K562 (cell line): ENCODE results near the gene RIMKLB. TPM values are rescaled to one million over a fixed set of nuclear protein-coding genes. Genes with fewer than 3 reads are reported as not detected.

Experiments used
- ATAC-seq: fragments of 200-7000 bp; cut with Tn5 transposase; 3 replicates; pipeline ENCODE4 v1.9.1; 2020; ENCODE audit warnings: moderate library complexity
- BruUV-seq: library from RNA; stranded (reverse); fragments of 400-500 nt; replicated peaks from 2 replicates; lab custom pipeline; 2021; lab: Mats Ljungman, UMichigan
- CTCF ChIA-PET: fragments of 300-600 bp; formaldehyde crosslinking; extraction: SDS; loops from one replicate; lab custom pipeline; 2021; ENCODE audit warnings: low intra/inter-chr PET ratio; lab: Yijun Ruan, JAX
- POLR2A ChIA-PET: fragments of 300-600, 350-650 bp; sonication (Branson Sonifier 250); formaldehyde crosslinking; extraction: SDS; loops from one replicate; lab custom pipeline; 2021; ENCODE audit warnings: antibody characterized with exemption, inconsistent platforms; lab: Yijun Ruan, JAX
- DNase-seq, 4 experiments: peaks; one replicate each; pipeline versions ENCODE4 v3.0.0 to v3.0.0-alpha.2; 2011 to 2018; ENCODE audit warnings: low spot score in 3 of 4, mixed read lengths in 3 of 4; ENCODE audit errors: extremely low read depth in 1 of 4
- FAIRE-seq: peaks from 2 replicates; lab custom pipeline; 2011; peaks lifted over from hg19 to GRCh38; lab: Jason Lieb, UNC
- H2AFZ ChIP-seq: 2 replicates; pipeline ENCODE4 v1.6.0; 2011; ENCODE audit warnings: low read depth, low read length, control low read depth, inconsistent platforms
- H3K27ac ChIP-seq: fragments of 200-600 bp; 3 replicates; pipeline ENCODE4 v1.8.0; 2011; ENCODE audit warnings: low read depth, mild to moderate bottlenecking, control low read depth, inconsistent platforms, low read length, moderate library complexity, mixed read lengths; ENCODE audit errors: extremely low read depth
- H3K27me3 ChIP-seq, 2 experiments: fragments of 300-600 bp in 1 of 2; 2 replicates in 1 of 2; 3 replicates in 1 of 2; pipeline versions ENCODE4 v1.6.0 to v1.8.0; 2011; ENCODE audit warnings: inconsistent platforms in 2 of 2, low read length in 2 of 2, mild to moderate bottlenecking in 1 of 2, mixed read lengths in 1 of 2, moderate library complexity in 1 of 2; ENCODE audit not compliant: control insufficient read depth in 2 of 2, insufficient read depth in 2 of 2
- H3K36me3 ChIP-seq: fragments of 300-600 bp; 3 replicates; pipeline ENCODE4 v1.8.0; 2011; ENCODE audit warnings: mild to moderate bottlenecking, low read length, inconsistent platforms; ENCODE audit not compliant: control insufficient read depth, insufficient read depth
- H3K4me1 ChIP-seq, 2 experiments: fragments of 200-600 bp in 1 of 2; replicated peaks in 1 of 2; 2 replicates in 1 of 2; 3 replicates in 1 of 2; pipeline versions ENCODE4 v1.5.1 to v1.8.0; 2011; ENCODE audit warnings: inconsistent platforms in 2 of 2, low read length in 2 of 2, mild to moderate bottlenecking in 1 of 2, mixed read lengths in 1 of 2, moderate library complexity in 1 of 2; ENCODE audit not compliant: control insufficient read depth in 2 of 2, insufficient read depth in 2 of 2
- H3K4me2 ChIP-seq: 2 replicates; pipeline ENCODE4 v1.6.1; 2011; ENCODE audit warnings: low read length, control low read depth, inconsistent platforms, mixed read lengths; ENCODE audit not compliant: insufficient read depth
- H3K4me3 ChIP-seq: fragments of 200-600 bp; sonication (generic), shearing (Covaris generic); 2 replicates; pipeline ENCODE4 v1.5.1; 2016; ENCODE audit warnings: control low read depth, inconsistent platforms
- H3K79me2 ChIP-seq: fragments of 200-600 bp; 3 replicates; pipeline ENCODE4 v1.8.0; 2011; ENCODE audit warnings: low read length, inconsistent platforms; ENCODE audit not compliant: control insufficient read depth, insufficient read depth
- H3K9ac ChIP-seq, 2 experiments: 2 replicates each; pipeline versions ENCODE4 v1.6.0 to v1.6.1; 2011; ENCODE audit warnings: low read depth in 2 of 2, low read length in 2 of 2, control low read depth in 1 of 2, inconsistent platforms in 1 of 2, mild to moderate bottlenecking in 1 of 2, mixed read lengths in 1 of 2; ENCODE audit not compliant: insufficient read depth in 1 of 2
- H3K9me1 ChIP-seq: one replicate; pipeline ENCODE4 v1.6.0; 2011; ENCODE audit warnings: inconsistent platforms, mild to moderate bottlenecking, low read length, moderate library complexity; ENCODE audit not compliant: control insufficient read depth, insufficient read depth
- H3K9me3 ChIP-seq: replicated peaks from 2 replicates; pipeline ENCODE4 v1.5.1; 2011; ENCODE audit warnings: low read depth, low read length, inconsistent platforms; ENCODE audit not compliant: control insufficient read depth, insufficient read depth
- H4K20me1 ChIP-seq: replicated peaks from 2 replicates; pipeline ENCODE4 v1.6.1; 2011; ENCODE audit warnings: low read length, inconsistent platforms, mixed read lengths; ENCODE audit not compliant: control insufficient read depth, insufficient read depth
- ARNT ChIP-seq, 2 experiments: fragments of 450-650 bp; IDR thresholded peaks; 2 replicates each; pipeline ENCODE4 v1.6.1; 2016; ENCODE audit warnings: mild to moderate bottlenecking in 1 of 2
- BDP1 ChIP-seq: IDR thresholded peaks from 3 replicates; pipeline ENCODE4 v1.6.1; 2011; ENCODE audit not compliant: insufficient read length, insufficient read depth
- BRD9 ChIP-seq: fragments of 450-650 bp; IDR thresholded peaks from 2 replicates; pipeline ENCODE4 v1.6.1; 2018; ENCODE audit warnings: low read depth; ENCODE audit not compliant: partially characterized antibody
- CBFA2T3 ChIP-seq: fragments of 450-650 bp; IDR thresholded peaks from 2 replicates; pipeline ENCODE4 v1.6.1; 2017
- CGGBP1 ChIP-seq: fragments of 250-450 bp; sonication (Bioruptor Pico); IDR thresholded peaks from 2 replicates; pipeline ENCODE4 v1.9.0; 2021; ENCODE audit warnings: mild to moderate bottlenecking
- CXXC5 ChIP-seq: fragments of 250-450 bp; sonication (Bioruptor Pico); IDR thresholded peaks from 2 replicates; pipeline ENCODE4 v1.8.0; 2022; ENCODE audit warnings: inconsistent platforms, mild to moderate bottlenecking, moderate library complexity
- DDX20 ChIP-seq: fragments of 450-650 bp; IDR thresholded peaks from 2 replicates; pipeline ENCODE4 v1.6.1; 2016; ENCODE audit warnings: missing genetic modification characterization, low read depth, mild to moderate bottlenecking, missing compliant biosample characterization, moderate library complexity
- ESRRB ChIP-seq: fragments of 250-450 bp; sonication (Bioruptor Pico); IDR thresholded peaks from 2 replicates; pipeline ENCODE4 v1.5.0; 2020; ENCODE audit warnings: mild to moderate bottlenecking, moderate library complexity, borderline replicate concordance
- ETS2 ChIP-seq: IDR thresholded peaks from 2 replicates; pipeline ENCODE4 v1.6.1; 2016; ENCODE audit warnings: borderline replicate concordance, missing genetic modification characterization, mild to moderate bottlenecking, moderate library complexity, missing compliant biosample characterization; ENCODE audit not compliant: poor library complexity, severe bottlenecking
- KDM4B ChIP-seq, 2 experiments: fragments of 450-650 bp in 1 of 2; sonication (generic) in 1 of 2; IDR thresholded peaks; 2 replicates each; pipeline ENCODE4 v1.6.1; 2016 to 2017; ENCODE audit warnings: borderline replicate concordance in 2 of 2, antibody characterized with exemption in 1 of 2, low read depth in 1 of 2, mild to moderate bottlenecking in 1 of 2
- NRF1 ChIP-seq, 2 experiments: fragments of 450-650 bp; IDR thresholded peaks in 1 of 2; conservative IDR thresholded peaks in 1 of 2; 2 replicates each; pipeline ENCODE4 v1.6.1; 2014; ENCODE audit warnings: mild to moderate bottlenecking in 2 of 2
- PHF20 ChIP-seq: fragments of 450-650 bp; IDR thresholded peaks from 2 replicates; pipeline ENCODE4 v1.6.1; 2018; ENCODE audit not compliant: partially characterized antibody
- TARDBP ChIP-seq: fragments of 450-650 bp; IDR thresholded peaks from 2 replicates; pipeline ENCODE4 v1.6.1; 2016
- ZNF23 ChIP-seq: fragments of 250-450 bp; sonication (Bioruptor Pico); IDR thresholded peaks from 2 replicates; pipeline ENCODE4 v1.4.0; 2020; ENCODE audit warnings: mild to moderate bottlenecking
- WGBS: fragments of 100-300 bp; shearing (Covaris generic); methylation state at CpG from one replicate; pipeline ENCODE4 v1.1.6; 2016; ENCODE audit warnings: low coverage, mixed read lengths; ENCODE audit not compliant: insufficient coverage; ENCODE audit errors: missing lambda C conversion rate; 5-methylcytosine and 5-hydroxymethylcytosine counted together
- in situ Hi-C: fragments of 300-500 bp; cut with MboI; formaldehyde crosslinking; loops from 4 replicates; pipeline ENCODE4 v1.15.0; 2018; ENCODE audit warnings: inconsistent platforms, mixed read lengths
- intact Hi-C: fragments of 100-400 bp; cut with micrococcal nuclease; formaldehyde crosslinking; loops from 2 replicates; pipeline ENCODE4 v1.14.2; 2022
- polyA plus RNA-seq, 8 experiments: library from polyadenylated mRNA; depleted of rRNA in 4 of 8; stranded (reverse) in 5 of 8; unstranded in 3 of 8; fragments of >200 nt; fragmentation: Nextera tagmentation in 2 of 8; fragmentation: Illumina TruSeq in 1 of 8; extraction: Ambion mirVana in 2 of 8; extraction: Trizol in 1 of 8; gene quantifications; 2 replicates each; pipeline versions ENCODE4 v1.2.1 to v1.2.3, GENCODE V29; 2011 to 2014; ENCODE audit warnings: inconsistent platforms in 1 of 8, missing spikeins in 1 of 8
- total RNA-seq, 7 experiments: library from RNA; depleted of rRNA in 6 of 7; stranded (reverse); fragments of >200 nt in 6 of 7; fragmentation: Illumina TruSeq in 2 of 7; extraction: Trizol in 2 of 7; gene quantifications; 2 replicates each; pipeline versions ENCODE4 v1.2.1 to v1.2.3, GENCODE V29; 2011 to 2021; ENCODE audit warnings: low replicate concordance in 1 of 7
- TF ChIP-seq, protein P1 (sequence below): sonication (generic); formaldehyde crosslinking; IDR thresholded peaks from 2 replicates; pipeline ENCODE4 v1.8.1; 2022; ENCODE audit warnings: missing genetic modification reagents

RIMKLB gene
- total and polyA plus RNA-seq, 9 of the 15 experiments (the other 6 are each of a cell fraction or from before 2014, with no cell fraction given) = 6.5 to 22.8 (median 17.2) TPM

GRCh38 chr12:8781381-8782127 is 83.8 kb downstream of the RIMKLB start:
- CTCF ChIA-PET = no interaction called here
- H2AFZ ChIP-seq = no peak overlapping the region

DNA sequence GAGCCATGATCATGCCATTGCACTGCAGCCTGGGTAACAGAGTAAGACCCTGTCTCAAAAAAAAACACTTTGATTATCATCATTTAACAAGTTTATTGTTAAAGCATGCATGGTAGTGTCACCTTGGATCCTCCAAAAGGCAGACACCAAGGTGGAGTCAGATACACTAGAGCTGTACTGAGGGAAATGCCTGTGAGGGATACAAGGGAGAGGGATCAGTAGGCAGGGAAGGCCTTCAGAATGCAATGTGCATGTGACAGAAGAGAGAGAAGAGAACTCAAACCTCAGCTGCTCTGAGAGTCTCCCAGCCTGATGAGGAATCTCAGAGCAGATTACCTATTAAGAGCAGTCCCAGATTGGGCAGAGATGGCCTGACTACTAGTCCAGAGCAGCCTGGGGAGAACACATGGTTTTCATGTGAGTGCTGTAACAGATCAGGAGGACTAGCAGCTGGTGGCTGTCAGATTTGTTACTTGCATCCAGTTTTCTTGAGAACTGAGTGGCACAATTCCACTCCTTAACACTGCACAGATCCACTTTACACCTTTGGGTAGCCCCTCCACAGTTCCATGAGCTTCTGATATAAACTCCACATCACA is 86.6 kb downstream of the RIMKLB start:
- ATAC-seq (no peak), FAIRE-seq (no peak), DNase-seq (no peak)
- Histone ChIP-seq H3K27me3 (no peaks in the 10 kb centered on the region), H3K4me2 (no peak overlapping the region), H2AFZ (no peak overlapping the region), H3K79me2 (no peaks in the 10 kb centered on the region), H3K9me3 (no peaks in the 10 kb centered on the region), H3K4me1 (peaks cover 0 to 3% of the 10 kb centered on the region in 2 experiments; a peak in 2 of 5 replicates), H3K9ac (no peak overlapping the region), H4K20me1 (no peaks in the 10 kb centered on the region), H3K4me3 (no peak overlapping the region), H3K36me3 (peaks cover 12% of the 10 kb centered on the region; the same call in 2 of the 3 replicates), H3K27ac (no peak overlapping the region), H3K9me1 (no peaks in the 10 kb centered on the region)
- BruUV-seq = no TSS peak
- POLR2A ChIA-PET = interaction anchor here (0.6 kb wide), 1 partner anchor 16 kb away, joined by 3 read pairs; no protein-coding TSS in a partner anchor
- CTCF ChIA-PET = no interaction called here
- in situ Hi-C loops = no loop called here
- intact Hi-C loops = loop anchor here (10.0 kb wide), 1 partner anchor 260 kb away; no protein-coding TSS in a partner anchor
- TF ChIP-seq, protein P1, sequence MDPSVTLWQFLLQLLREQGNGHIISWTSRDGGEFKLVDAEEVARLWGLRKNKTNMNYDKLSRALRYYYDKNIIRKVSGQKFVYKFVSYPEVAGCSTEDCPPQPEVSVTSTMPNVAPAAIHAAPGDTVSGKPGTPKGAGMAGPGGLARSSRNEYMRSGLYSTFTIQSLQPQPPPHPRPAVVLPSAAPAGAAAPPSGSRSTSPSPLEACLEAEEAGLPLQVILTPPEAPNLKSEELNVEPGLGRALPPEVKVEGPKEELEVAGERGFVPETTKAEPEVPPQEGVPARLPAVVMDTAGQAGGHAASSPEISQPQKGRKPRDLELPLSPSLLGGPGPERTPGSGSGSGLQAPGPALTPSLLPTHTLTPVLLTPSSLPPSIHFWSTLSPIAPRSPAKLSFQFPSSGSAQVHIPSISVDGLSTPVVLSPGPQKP (CRISPR knock-in tag) = no peak
- TF ChIP-seq ETS2 (tag) (no peak), NRF1 (conservative IDR thresholded peaks at IDR 0.05 in 1 of 2, IDR thresholded peaks at IDR 0.05 in 1 of 2) (no peak), BRD9 (no peak), DDX20 (no peak), CXXC5 (CRISPR knock-in tag) (no peak), CGGBP1 (CRISPR knock-in tag) (no peak), ESRRB (CRISPR knock-in tag) (no peak), PHF20 (no peak), ARNT (IDR thresholded peaks at IDR 0.05) (no peak), ZNF23 (CRISPR knock-in tag) (no peak), TARDBP (no peak), BDP1 (no peak)

More at GRCh38 chr12:8781381-8782127, 83.8 kb downstream of the RIMKLB start:
- no peaks in the 10 kb centered on the region for H3K27me3 ChIP-seq
- peaks cover 17% of the 10 kb centered on the region; the same call in 2 of the 3 replicates for H3K36me3 ChIP-seq
- intact Hi-C loops = loop anchor here (2.0 to 10.0 kb wide), 3 partner anchors 41 to 263 kb away; partner anchors contain the start of gene A2ML1
- H3K79me2 ChIP-seq = no peaks in the 10 kb centered on the region
- ATAC-seq (no peak), DNase-seq (peak in 1 of 4 experiments; percentile 12), FAIRE-seq (peak; percentile 11)
- no peaks in the 10 kb centered on the region for H3K9me3 ChIP-seq
- POLR2A ChIA-PET = no interaction called here
- TF ChIP-seq CBFA2T3 (peak; percentile 23; the same call in 1 of the 2 replicates), KDM4B (IDR thresholded peaks at IDR 0.05; ENCODE audit: borderline replicate concordance in 2 of 2, low read depth in 1 of 2) (no peak)
- H3K9me1 ChIP-seq = no peaks in the 10 kb centered on the region
- H3K4me2 ChIP-seq = no peak overlapping the region
- H3K4me1 ChIP-seq = peaks cover 0 to 3% of the 10 kb centered on the region in 2 experiments; a peak in 3 of 5 replicates
- H3K27ac ChIP-seq = no peak overlapping the region
- H3K9ac ChIP-seq = no peak overlapping the region
- no peak overlapping the region for H3K4me3 ChIP-seq
- in situ Hi-C loops = no loop called here
- BruUV-seq = no TSS peak
- H4K20me1 ChIP-seq = no peaks in the 10 kb centered on the region
- WGBS = 80% methylated on average over 2 of the region's 2 CpGs
